HEK293 (cell line): ENCODE results near the gene LAT.

Experiments used
- CTCF ChIP-seq: fragments of 450-650 bp; formaldehyde crosslinking; IDR thresholded peaks from 2 replicates; pipeline ENCODE4 v1.5.1; 2016; ENCODE audit warnings: missing biosample characterization, missing genetic modification characterization
- KLF1 ChIP-seq: fragments of 450-650 bp; formaldehyde crosslinking; IDR thresholded peaks from 2 replicates; pipeline ENCODE4 v1.5.1; 2016; ENCODE audit warnings: missing biosample characterization, missing genetic modification characterization
- TCF7L2 ChIP-seq: IDR thresholded peaks from 2 replicates; pipeline ENCODE4 v1.6.1; 2011; ENCODE audit warnings: low read depth, mild to moderate bottlenecking, inconsistent platforms, low read length, moderate library complexity, borderline replicate concordance
- TF ChIP-seq, protein P1 (sequence below): fragments of 450-650 bp; formaldehyde crosslinking; IDR thresholded peaks from 2 replicates; pipeline ENCODE4 v1.5.1; 2016; ENCODE audit warnings: missing biosample characterization, missing genetic modification characterization

DNA sequence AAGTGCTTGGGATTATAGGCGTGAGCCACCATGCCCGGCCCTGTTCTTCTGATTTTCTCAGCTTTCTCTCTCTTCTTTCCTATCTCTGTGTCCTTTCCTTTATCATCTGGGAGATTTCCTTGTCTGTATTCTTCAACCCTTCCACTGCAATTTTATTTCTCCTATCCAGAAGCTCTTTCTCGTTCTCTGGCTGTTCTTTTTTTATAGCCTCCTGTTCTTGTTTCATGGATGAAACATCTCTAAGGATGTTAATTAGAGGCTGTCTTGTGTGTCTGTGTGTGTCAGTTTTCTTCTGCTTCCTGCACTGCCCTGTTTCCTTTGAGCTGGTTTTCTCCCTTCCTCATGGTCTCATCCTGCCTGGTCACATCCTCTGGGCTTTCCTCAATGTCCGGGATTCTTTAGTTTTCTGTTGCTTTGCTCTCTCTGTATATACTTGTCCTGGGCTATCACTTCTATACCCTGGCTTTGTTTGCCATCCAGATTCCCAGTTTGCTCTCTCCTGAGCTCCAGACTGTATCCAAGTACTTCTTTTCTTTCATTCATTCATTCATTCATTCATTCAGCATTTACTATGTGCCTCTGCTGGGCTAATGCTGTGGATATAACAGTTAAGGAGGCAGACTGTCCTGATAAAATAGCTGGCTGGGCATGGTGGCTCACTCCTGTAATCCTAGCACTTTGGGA lies 2.5 kb downstream of the LAT start:
- TF ChIP-seq CTCF (no peak), TCF7L2 (no peak), KLF1 (tag by site-specific recombination) (no peak)
- TF ChIP-seq, protein P1, sequence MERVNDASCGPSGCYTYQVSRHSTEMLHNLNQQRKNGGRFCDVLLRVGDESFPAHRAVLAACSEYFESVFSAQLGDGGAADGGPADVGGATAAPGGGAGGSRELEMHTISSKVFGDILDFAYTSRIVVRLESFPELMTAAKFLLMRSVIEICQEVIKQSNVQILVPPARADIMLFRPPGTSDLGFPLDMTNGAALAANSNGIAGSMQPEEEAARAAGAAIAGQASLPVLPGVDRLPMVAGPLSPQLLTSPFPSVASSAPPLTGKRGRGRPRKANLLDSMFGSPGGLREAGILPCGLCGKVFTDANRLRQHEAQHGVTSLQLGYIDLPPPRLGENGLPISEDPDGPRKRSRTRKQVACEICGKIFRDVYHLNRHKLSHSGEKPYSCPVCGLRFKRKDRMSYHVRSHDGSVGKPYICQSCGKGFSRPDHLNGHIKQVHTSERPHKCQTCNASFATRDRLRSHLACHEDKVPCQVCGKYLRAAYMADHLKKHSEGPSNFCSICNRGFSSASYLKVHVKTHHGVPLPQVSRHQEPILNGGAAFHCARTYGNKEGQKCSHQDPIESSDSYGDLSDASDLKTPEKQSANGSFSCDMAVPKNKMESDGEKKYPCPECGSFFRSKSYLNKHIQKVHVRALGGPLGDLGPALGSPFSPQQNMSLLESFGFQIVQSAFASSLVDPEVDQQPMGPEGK, result no peak
